ENCODE data around the gene DPYD.
"Not testable (repeated sequence)": the region's sequence is repeated elsewhere in the genome, so short reads cannot be mapped to it uniquely, and the experiment has no call there.

The DPYD gene

GRCh38 chr1:97350241-97350640 lies 570.6 kb downstream of the DPYD start:
- in situ Hi-C loops (cut with MboI; ENCODE audit: low pct_unique_long_range_greater_than_20kb, low sequenced_read_pairs, unreplicated experiment) = no loop called here
- TF ChIP-seq, protein P1, sequence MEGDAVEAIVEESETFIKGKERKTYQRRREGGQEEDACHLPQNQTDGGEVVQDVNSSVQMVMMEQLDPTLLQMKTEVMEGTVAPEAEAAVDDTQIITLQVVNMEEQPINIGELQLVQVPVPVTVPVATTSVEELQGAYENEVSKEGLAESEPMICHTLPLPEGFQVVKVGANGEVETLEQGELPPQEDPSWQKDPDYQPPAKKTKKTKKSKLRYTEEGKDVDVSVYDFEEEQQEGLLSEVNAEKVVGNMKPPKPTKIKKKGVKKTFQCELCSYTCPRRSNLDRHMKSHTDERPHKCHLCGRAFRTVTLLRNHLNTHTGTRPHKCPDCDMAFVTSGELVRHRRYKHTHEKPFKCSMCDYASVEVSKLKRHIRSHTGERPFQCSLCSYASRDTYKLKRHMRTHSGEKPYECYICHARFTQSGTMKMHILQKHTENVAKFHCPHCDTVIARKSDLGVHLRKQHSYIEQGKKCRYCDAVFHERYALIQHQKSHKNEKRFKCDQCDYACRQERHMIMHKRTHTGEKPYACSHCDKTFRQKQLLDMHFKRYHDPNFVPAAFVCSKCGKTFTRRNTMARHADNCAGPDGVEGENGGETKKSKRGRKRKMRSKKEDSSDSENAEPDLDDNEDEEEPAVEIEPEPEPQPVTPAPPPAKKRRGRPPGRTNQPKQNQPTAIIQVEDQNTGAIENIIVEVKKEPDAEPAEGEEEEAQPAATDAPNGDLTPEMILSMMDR (IDR thresholded peaks at IDR 0.05; ENCODE audit: extremely low read depth, insufficient read depth, missing control alignments) = no peak
- no peak for DNase-seq (ENCODE audit: low spot score)

DNA sequence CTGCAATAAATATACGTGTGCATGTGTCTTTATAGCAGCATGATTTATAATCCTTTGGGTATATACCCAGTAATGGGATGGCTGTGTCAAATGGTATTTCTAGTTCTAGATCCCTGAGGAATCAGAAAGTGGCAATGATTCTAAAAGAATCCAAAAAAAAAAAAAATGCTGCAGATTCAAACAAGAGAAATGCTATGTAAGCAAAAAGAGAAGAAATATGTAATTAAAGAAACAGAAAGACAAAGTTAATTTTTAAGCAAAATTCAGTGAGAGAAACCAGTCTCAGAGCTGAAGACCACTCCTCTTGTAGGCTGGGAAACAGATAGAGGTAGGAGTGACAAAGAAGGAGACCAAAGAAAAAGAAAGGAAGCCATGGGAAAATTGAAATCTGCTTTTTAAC lies 571.0 kb downstream of the DPYD start:
- in situ Hi-C loops (cut with MboI; ENCODE audit: low pct_unique_long_range_greater_than_20kb, low sequenced_read_pairs, unreplicated experiment); DNase-seq (ENCODE audit: low spot score): not testable (repeated sequence)

- DNase-seq (ENCODE audit: low spot score) = no peak
- in situ Hi-C loops (cut with MboI; ENCODE audit: low pct_unique_long_range_greater_than_20kb, low sequenced_read_pairs, unreplicated experiment) = no loop called here
- TF ChIP-seq, protein P1 (IDR thresholded peaks at IDR 0.05; ENCODE audit: extremely low read depth, insufficient read depth, missing control alignments) = no peak
Observed at GRCh38 chr1:97348599-97349265, 572.1 kb downstream of the DPYD start.

GRCh38 chr1:97340951-97341350 lies 579.9 kb downstream of the DPYD start:
- DNase-seq (ENCODE audit: low spot score) = no peak
- TF ChIP-seq, protein P1 (IDR thresholded peaks at IDR 0.05; ENCODE audit: extremely low read depth, insufficient read depth, missing control alignments) = no peak
- in situ Hi-C loops (cut with MboI; ENCODE audit: low pct_unique_long_range_greater_than_20kb, low sequenced_read_pairs, unreplicated experiment) = no loop called here

DNA sequence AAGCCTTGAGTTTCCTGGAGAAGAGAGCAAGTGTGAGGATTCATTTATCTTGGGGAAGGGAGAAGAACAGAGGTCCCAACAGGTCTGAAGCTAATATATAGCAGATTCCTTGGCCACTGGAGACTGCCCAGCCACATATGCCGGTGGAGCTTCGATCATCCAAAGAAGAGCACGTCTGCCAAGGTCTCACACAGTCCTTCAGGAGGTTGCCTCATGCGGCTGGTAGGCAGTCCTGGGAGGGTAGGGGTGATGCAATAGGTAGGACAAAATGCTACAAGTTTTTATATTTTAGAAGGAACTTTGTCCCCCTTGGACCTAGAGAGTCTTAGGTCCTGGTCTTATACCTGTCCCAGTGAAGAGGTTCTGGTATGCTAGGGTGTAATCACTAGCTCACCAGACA lies 582.5 kb downstream of the DPYD start:
- TF ChIP-seq, protein P1 (IDR thresholded peaks at IDR 0.05; ENCODE audit: extremely low read depth, insufficient read depth, missing control alignments) = no peak
- in situ Hi-C loops (cut with MboI; ENCODE audit: low pct_unique_long_range_greater_than_20kb, low sequenced_read_pairs, unreplicated experiment) = no loop called here
- no peak for DNase-seq (ENCODE audit: low spot score)

DNA sequence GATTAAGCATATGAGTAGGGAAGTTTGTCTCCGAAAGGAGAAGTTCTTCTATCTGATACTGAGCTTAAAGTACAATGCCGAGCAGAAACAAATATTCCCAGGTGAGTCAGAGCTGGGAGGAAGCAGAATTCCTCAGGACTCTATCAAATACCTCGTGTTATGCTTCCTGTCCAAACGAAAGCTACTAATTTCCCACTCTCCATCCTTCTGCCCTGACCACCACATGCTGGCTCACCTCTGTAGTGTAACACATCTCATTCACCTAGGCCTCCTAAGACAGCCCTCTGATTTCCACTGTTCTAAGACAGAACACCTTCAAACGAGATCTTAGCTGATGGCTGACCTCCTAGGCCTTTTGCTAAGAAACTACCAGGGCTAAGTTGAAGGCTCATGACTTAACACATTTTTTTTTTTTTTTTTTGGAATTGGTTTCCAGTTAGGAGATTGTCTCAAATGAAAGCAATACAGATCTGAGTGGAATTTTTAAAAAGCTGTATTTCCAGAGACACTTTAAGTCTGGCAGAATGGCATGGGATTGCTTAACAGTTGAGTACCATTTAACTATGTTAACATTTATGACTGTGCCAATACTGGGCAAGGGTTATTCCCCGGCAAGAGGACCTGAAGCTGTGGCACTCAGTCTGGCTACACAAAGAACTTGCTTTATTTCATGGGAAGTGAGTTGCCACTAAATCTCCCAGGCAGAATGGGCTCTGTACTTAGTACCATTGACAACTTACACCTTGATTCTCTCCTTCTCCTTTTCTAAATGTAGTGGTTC lies 583.4 kb downstream of the DPYD start:
- TF ChIP-seq, protein P1 (IDR thresholded peaks at IDR 0.05; ENCODE audit: extremely low read depth, insufficient read depth, missing control alignments) = no peak
- in situ Hi-C loops (cut with MboI; ENCODE audit: low pct_unique_long_range_greater_than_20kb, low sequenced_read_pairs, unreplicated experiment) = no loop called here
- DNase-seq (ENCODE audit: low spot score) = no peak

GRCh38 chr1:97334454-97334853 lies 586.4 kb downstream of the DPYD start:
- TF ChIP-seq, protein P1 (IDR thresholded peaks at IDR 0.05; ENCODE audit: extremely low read depth, insufficient read depth, missing control alignments) = no peak
- in situ Hi-C loops (cut with MboI; ENCODE audit: low pct_unique_long_range_greater_than_20kb, low sequenced_read_pairs, unreplicated experiment) = no loop called here
- DNase-seq (ENCODE audit: low spot score) = no peak

Data from GM13977 (cell line).